Glutamatergic neuron (in vitro differentiated cells): ENCODE results near the gene PTPRN. TPM values are rescaled to one million over a fixed set of nuclear protein-coding genes. Genes with fewer than 3 reads are reported as not detected.
A peak's percentile ranks its signal among the peaks of the same experiment; 100 is the strongest.

ENCODE experiments used
- DNase-seq: peaks from one replicate; pipeline ENCODE4 v3.0.0; 2022
- H3K27ac Mint-ChIP-seq: one replicate; pipeline ENCODE4 v1.8.0; 2020; ENCODE audit warnings: mild to moderate bottlenecking, mixed read lengths, inconsistent platforms; ENCODE audit not compliant: unreplicated experiment
- H3K27me3 Mint-ChIP-seq: one replicate; pipeline ENCODE4 v1.8.0; 2020; ENCODE audit warnings: mild to moderate bottlenecking, moderate library complexity, mixed read lengths, inconsistent platforms; ENCODE audit not compliant: unreplicated experiment
- H3K36me3 Mint-ChIP-seq: one replicate; pipeline ENCODE4 v1.8.0; 2020; ENCODE audit warnings: mild to moderate bottlenecking, mixed read lengths, inconsistent platforms; ENCODE audit not compliant: unreplicated experiment
- H3K4me1 Mint-ChIP-seq: one replicate; pipeline ENCODE4 v1.8.0; 2020; ENCODE audit warnings: mild to moderate bottlenecking, low read depth, mixed read lengths, inconsistent platforms; ENCODE audit not compliant: unreplicated experiment
- H3K4me3 Mint-ChIP-seq: one replicate; pipeline ENCODE4 v1.8.0; 2020; ENCODE audit warnings: mild to moderate bottlenecking, mixed read lengths, inconsistent platforms; ENCODE audit not compliant: unreplicated experiment
- H3K9me3 Mint-ChIP-seq: one replicate; pipeline ENCODE4 v1.8.0; 2020; ENCODE audit warnings: mild to moderate bottlenecking, moderate library complexity, mixed read lengths, inconsistent platforms; ENCODE audit not compliant: unreplicated experiment
- total RNA-seq: library from RNA; stranded (reverse); fragmentation: NEBNext Ultra II Directional; extraction: Animal tissue kit (Norgen Biotek cat#: 25700); gene quantifications from one replicate; pipeline ENCODE4 v1.2.1, GENCODE V29; 2021; ENCODE audit not compliant: unreplicated experiment
- TF ChIP-seq, protein P1 (sequence below): fragments of 200-600 bp; sonication (generic); IDR thresholded peaks from one replicate; pipeline ENCODE4 v1.5.0; 2021; ENCODE audit not compliant: partially characterized antibody, unreplicated experiment

PTPRN gene
- total RNA-seq, 1 donor from 2014 or later, result 104 TPM

DNA sequence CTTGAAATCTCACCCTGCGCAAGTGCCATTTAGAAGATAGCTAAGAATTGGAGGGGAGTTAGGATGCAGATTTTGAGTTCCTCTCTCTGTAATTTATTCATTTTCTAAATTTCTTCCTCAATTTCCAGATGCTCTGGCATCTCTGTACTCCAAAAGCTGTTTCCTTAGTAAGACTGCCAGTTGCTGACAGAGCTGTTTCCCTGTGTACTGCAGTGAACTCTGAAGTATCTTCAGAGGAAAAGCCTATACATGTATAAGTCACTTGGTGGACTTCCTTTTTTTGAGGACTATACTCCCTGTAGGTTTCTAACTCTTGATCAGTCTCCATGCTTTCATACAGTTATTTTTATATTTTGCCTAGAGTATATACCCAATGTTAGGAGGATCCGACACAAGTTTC is 24.9 kb upstream of the PTPRN start:
- no peak overlapping the region for H3K4me3 Mint-ChIP-seq
- H3K9me3 Mint-ChIP-seq, result peaks cover 5% of the 10 kb centered on the region
- TF ChIP-seq, protein P1, sequence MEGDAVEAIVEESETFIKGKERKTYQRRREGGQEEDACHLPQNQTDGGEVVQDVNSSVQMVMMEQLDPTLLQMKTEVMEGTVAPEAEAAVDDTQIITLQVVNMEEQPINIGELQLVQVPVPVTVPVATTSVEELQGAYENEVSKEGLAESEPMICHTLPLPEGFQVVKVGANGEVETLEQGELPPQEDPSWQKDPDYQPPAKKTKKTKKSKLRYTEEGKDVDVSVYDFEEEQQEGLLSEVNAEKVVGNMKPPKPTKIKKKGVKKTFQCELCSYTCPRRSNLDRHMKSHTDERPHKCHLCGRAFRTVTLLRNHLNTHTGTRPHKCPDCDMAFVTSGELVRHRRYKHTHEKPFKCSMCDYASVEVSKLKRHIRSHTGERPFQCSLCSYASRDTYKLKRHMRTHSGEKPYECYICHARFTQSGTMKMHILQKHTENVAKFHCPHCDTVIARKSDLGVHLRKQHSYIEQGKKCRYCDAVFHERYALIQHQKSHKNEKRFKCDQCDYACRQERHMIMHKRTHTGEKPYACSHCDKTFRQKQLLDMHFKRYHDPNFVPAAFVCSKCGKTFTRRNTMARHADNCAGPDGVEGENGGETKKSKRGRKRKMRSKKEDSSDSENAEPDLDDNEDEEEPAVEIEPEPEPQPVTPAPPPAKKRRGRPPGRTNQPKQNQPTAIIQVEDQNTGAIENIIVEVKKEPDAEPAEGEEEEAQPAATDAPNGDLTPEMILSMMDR, result no peak

DNA sequence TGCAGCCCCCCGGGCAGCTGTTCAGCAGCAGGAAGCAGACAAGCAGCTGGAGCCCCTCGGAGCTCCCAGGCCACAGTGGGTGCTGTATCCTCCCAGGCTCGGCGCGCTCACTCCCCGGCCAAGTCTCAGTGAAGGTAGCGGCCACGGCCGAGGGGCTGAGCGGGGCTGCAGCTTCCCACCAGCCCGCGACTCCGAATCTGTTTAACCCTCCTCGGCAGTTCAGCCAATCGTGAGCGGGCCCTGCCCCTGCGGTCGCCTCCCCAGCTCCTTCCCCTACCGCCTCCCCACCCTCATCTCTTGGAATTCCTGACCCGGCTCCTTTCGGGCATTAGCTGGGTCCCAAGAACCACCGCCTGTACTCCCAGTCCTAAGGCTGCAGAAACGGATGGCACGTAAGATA is 23.3 kb upstream of the PTPRN start, which contains the start of gene RESP18:
Gene RESP18 (minus strand): TSS at position 203 of the 400 bp plus-strand sequence.
- Mint-ChIP-seq H3K9me3 (peaks cover 5% of the 10 kb centered on the region), H3K27me3 (peaks cover 18% of the 10 kb centered on the region), H3K36me3 (peaks cover 14% of the 10 kb centered on the region), H3K4me3 (peak within 1 kb of the TSS; percentile 74), H3K4me1 (peaks cover 4% of the 10 kb centered on the region), H3K27ac (no peak within 1 kb of the TSS)
- peak; percentile 35 for DNase-seq
- TF ChIP-seq, protein P1, result no peak

More for the DNA sequence above, 24.9 kb upstream of the PTPRN start:
- no peak for DNase-seq
- peaks cover 4% of the 10 kb centered on the region for H3K4me1 Mint-ChIP-seq
- no peak overlapping the region for H3K27ac Mint-ChIP-seq
- peaks cover 14% of the 10 kb centered on the region for H3K36me3 Mint-ChIP-seq
- peaks cover 14% of the 10 kb centered on the region for H3K27me3 Mint-ChIP-seq

DNA sequence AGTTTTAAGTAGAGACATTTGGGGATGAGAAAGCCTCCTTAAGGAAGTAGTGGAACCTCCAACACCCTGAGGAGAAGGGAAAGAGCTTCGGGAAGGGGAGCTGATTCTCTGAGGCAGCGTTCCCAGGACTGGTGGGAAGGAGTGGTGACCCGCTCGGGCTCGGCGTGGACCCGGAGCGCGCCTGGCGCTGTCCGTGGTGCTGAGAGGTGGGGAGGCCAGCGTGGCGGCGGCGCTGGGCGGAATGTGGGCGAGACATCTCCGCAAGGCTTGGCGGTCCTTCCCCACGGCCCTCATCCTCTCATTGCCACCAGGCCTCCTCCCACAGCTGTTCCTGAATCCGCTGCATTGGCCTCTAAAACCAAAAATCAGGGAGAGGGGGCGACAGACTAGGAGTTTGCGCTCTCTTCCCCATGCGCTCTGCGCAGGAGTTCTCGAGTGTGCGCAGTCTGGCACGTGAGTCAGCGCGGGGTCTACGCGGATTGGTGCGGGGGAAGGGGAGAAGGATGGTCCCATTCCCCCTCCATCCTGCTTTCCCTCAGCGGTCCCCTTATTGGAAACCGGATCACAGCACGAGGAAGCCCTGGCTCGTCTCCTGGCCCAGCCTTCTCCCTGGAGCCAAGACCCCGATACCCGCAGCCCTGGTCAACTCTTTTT is 22.5 kb upstream of the PTPRN start:
- Mint-ChIP-seq H3K36me3 (peaks cover 14% of the 10 kb centered on the region), H3K27ac (no peak overlapping the region), H3K9me3 (peaks cover 6% of the 10 kb centered on the region), H3K4me1 (peaks cover 4% of the 10 kb centered on the region), H3K27me3 (peaks cover 18% of the 10 kb centered on the region), H3K4me3 (peak overlapping the region; percentile 74)
- TF ChIP-seq, protein P1, result no peak
- no peak for DNase-seq

DNA sequence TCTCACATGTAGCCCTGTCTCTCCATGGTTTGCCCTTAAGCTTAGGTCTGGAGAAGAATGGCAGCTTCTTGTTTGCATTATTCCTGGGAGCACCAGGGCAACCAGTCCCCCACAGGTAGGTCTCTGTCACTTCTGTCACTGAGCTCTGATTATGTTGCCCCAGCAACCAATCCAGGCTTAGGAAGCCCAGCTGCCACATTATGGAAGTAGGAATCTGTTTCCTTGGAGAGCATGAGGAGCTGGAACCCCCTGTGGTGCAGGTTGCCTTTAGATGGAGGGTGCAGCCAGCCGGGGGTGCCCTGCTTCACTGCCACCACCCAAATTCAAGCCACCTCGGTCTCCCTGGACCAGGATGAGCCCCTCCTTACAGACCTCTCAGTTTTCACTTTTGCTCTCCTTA is 18.5 kb upstream of the PTPRN start:
- Mint-ChIP-seq H3K27me3 (peaks cover 21% of the 10 kb centered on the region), H3K4me3 (no peak overlapping the region)

More for the DNA sequence above, 18.5 kb upstream of the PTPRN start:
- Mint-ChIP-seq H3K36me3 (peaks cover 4% of the 10 kb centered on the region), H3K4me1 (peaks cover 4% of the 10 kb centered on the region), H3K27ac (no peak overlapping the region), H3K9me3 (peaks cover 6% of the 10 kb centered on the region)
- TF ChIP-seq, protein P1, result no peak
- DNase-seq, result no peak
